ENCODE data around the gene ADCY10. TPM values are rescaled to one million over a fixed set of nuclear protein-coding genes. Genes with fewer than 3 reads are reported as not detected.
A peak's percentile ranks its signal among the peaks of the same experiment; 100 is the strongest.

The ADCY10 gene
- total RNA-seq, 1 experiment from 2014 or later, result 0.10 TPM

DNA sequence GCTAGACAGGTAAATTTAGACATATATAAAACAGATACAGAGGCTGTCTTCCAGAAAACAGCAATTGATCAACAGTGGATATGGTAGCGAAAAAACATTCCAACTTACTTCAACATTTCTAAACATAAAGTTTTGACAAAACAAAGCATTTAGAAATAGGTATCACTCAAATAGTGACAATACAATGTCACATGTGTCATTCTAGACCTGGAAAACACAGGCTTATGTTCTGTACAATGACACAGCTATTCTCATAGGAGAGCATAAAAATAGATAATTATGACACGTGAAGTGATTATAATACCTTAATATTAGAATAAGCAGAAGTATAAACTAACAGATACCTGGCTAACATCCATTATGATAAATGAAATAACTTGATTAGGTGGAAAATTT lies 14.5 kb upstream of the ADCY10 start:
- Histone ChIP-seq H3K27me3 (ENCODE audit: control insufficient read depth, insufficient read depth, low read length) (no peaks in the 10 kb centered on the region), H3K4me1 (ENCODE audit: control insufficient read depth, insufficient read depth, low read length) (peaks cover 44% of the 10 kb centered on the region), H3K27ac (ENCODE audit: low read length) (peak overlapping the region; percentile 92), H3K36me3 (ENCODE audit: control insufficient read depth, insufficient read depth, low read length) (no peaks in the 10 kb centered on the region; the same call in 1 of the 2 replicates), H3K9me3 (ENCODE audit: control insufficient read depth, insufficient read depth, low read depth, low read length) (no peaks in the 10 kb centered on the region), H3K4me3 (ENCODE audit: low read depth in 2 of 2, low read length in 2 of 2) (peak overlapping the region; percentile 32 to 44)
- POLR2A ChIA-PET, result interaction anchor here (0.6 kb wide), 1 partner anchor 214 kb away, joined by 10 read pairs; no protein-coding TSS in a partner anchor
- TF ChIP-seq, protein P1, sequence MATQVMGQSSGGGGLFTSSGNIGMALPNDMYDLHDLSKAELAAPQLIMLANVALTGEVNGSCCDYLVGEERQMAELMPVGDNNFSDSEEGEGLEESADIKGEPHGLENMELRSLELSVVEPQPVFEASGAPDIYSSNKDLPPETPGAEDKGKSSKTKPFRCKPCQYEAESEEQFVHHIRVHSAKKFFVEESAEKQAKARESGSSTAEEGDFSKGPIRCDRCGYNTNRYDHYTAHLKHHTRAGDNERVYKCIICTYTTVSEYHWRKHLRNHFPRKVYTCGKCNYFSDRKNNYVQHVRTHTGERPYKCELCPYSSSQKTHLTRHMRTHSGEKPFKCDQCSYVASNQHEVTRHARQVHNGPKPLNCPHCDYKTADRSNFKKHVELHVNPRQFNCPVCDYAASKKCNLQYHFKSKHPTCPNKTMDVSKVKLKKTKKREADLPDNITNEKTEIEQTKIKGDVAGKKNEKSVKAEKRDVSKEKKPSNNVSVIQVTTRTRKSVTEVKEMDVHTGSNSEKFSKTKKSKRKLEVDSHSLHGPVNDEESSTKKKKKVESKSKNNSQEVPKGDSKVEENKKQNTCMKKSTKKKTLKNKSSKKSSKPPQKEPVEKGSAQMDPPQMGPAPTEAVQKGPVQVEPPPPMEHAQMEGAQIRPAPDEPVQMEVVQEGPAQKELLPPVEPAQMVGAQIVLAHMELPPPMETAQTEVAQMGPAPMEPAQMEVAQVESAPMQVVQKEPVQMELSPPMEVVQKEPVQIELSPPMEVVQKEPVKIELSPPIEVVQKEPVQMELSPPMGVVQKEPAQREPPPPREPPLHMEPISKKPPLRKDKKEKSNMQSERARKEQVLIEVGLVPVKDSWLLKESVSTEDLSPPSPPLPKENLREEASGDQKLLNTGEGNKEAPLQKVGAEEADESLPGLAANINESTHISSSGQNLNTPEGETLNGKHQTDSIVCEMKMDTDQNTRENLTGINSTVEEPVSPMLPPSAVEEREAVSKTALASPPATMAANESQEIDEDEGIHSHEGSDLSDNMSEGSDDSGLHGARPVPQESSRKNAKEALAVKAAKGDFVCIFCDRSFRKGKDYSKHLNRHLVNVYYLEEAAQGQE (IDR thresholded peaks at IDR 0.05; ENCODE audit: insufficient read depth in 1 of 2, low read depth in 2 of 2, low read length in 1 of 2), result no peak
- no peak for TF ChIP-seq POLR2AphosphoS5 (IDR thresholded peaks at IDR 0.05; ENCODE audit: low read depth, low read length)
- TF ChIP-seq SIN3A (IDR thresholded peaks at IDR 0.05; ENCODE audit: borderline replicate concordance, insufficient read depth, low read depth, low read length), result no peak
- no peak for TF ChIP-seq TCF7L2 (IDR thresholded peaks at IDR 0.05; ENCODE audit: low read depth, low read length)
- TF ChIP-seq, protein P2, sequence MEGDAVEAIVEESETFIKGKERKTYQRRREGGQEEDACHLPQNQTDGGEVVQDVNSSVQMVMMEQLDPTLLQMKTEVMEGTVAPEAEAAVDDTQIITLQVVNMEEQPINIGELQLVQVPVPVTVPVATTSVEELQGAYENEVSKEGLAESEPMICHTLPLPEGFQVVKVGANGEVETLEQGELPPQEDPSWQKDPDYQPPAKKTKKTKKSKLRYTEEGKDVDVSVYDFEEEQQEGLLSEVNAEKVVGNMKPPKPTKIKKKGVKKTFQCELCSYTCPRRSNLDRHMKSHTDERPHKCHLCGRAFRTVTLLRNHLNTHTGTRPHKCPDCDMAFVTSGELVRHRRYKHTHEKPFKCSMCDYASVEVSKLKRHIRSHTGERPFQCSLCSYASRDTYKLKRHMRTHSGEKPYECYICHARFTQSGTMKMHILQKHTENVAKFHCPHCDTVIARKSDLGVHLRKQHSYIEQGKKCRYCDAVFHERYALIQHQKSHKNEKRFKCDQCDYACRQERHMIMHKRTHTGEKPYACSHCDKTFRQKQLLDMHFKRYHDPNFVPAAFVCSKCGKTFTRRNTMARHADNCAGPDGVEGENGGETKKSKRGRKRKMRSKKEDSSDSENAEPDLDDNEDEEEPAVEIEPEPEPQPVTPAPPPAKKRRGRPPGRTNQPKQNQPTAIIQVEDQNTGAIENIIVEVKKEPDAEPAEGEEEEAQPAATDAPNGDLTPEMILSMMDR (IDR thresholded peaks at IDR 0.05), result no peak
- ATAC-seq (peak; percentile 68; the same call in 1 of the 2 replicates), DNase-seq (ENCODE audit: low read depth, low spot score) (no peak)
- in situ Hi-C loops (cut with HindIII; ENCODE audit: low pct_unique_long_range_greater_than_20kb, low sequenced_read_pairs) (no loop called here), intact Hi-C loops (cut with micrococcal nuclease; ENCODE audit: unreplicated experiment) (loop anchor here (5.0 kb wide), 1 partner anchor 206 kb away; the partner anchor contains the start of gene MPZL1)
- CTCF ChIA-PET, result interaction anchor here (0.6 kb wide), 1 partner anchor 11 kb away, joined by 5 read pairs; no protein-coding TSS in a partner anchor
- BruUV-seq (replicated peaks), result no TSS peak

DNA sequence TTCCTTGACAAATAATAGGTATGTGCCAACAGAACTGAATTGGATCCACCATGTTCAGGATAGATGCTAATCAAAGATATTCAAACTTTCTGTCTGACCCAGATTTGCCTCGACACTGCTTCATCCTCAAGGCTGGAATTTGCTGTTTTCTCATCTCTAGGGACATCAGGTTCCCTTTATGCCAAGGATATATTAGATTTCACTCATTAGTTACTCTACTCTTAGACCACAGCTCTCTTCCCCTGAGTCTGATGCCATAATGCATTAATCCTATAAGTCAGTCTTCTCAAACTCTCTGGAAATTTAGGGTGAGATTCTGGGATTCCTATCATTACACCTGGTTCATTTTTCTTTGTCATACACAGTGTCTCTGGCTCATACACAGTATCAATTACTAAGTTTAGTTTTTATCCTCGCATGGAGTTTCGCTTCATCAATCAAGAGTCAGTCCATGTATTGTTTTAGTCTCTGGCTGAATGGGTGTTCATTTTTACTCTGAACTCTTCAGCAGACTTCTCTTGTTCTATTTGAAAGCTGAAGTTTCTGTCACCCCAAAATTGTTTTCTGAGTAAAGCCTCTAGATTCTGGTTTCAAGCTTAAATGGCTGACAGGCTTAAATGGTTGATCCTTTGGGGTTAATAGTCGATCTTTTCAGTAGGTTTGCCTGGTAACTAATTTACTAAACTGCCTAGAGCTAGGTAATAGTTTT lies 13.3 kb upstream of the ADCY10 start:
- ATAC-seq, result peak; percentile 36
- H3K4me3 ChIP-seq (ENCODE audit: low read depth in 2 of 2, low read length in 2 of 2), result peak overlapping the region; percentile 19 to 32; a peak in 3 of 4 replicates
- in situ Hi-C loops (cut with HindIII; ENCODE audit: low pct_unique_long_range_greater_than_20kb, low sequenced_read_pairs) (no loop called here), intact Hi-C loops (cut with micrococcal nuclease; ENCODE audit: unreplicated experiment) (loop anchor here (5.0 kb wide), 1 partner anchor 205 kb away; the partner anchor contains the start of gene MPZL1)
- ChIA-PET CTCF (no interaction called here), POLR2A (no interaction called here)
- no peak for TF ChIP-seq SIN3A (IDR thresholded peaks at IDR 0.05; ENCODE audit: borderline replicate concordance, insufficient read depth, low read depth, low read length)
- TF ChIP-seq POLR2AphosphoS5 (IDR thresholded peaks at IDR 0.05; ENCODE audit: low read depth, low read length), result no peak
- TF ChIP-seq, protein P2 (IDR thresholded peaks at IDR 0.05), result no peak
- TF ChIP-seq, protein P1 (IDR thresholded peaks at IDR 0.05; ENCODE audit: insufficient read depth in 1 of 2, low read depth in 2 of 2, low read length in 1 of 2), result no peak
- no peak for TF ChIP-seq TCF7L2 (IDR thresholded peaks at IDR 0.05; ENCODE audit: low read depth, low read length)
- DNase-seq (ENCODE audit: low read depth, low spot score), result no peak
- no peaks in the 10 kb centered on the region for H3K9me3 ChIP-seq (ENCODE audit: control insufficient read depth, insufficient read depth, low read depth, low read length)
- peak overlapping the region; percentile 92 for H3K27ac ChIP-seq (ENCODE audit: low read length)
- no peaks in the 10 kb centered on the region; the same call in 1 of the 2 replicates for H3K36me3 ChIP-seq (ENCODE audit: control insufficient read depth, insufficient read depth, low read length)
- BruUV-seq (replicated peaks), result no TSS peak
- no peaks in the 10 kb centered on the region for H3K27me3 ChIP-seq (ENCODE audit: control insufficient read depth, insufficient read depth, low read length)
- H3K4me1 ChIP-seq (ENCODE audit: control insufficient read depth, insufficient read depth, low read length), result peaks cover 41% of the 10 kb centered on the region
